Neural cell (in vitro differentiated cells): Measurements from ENCODE around the gene ARSA.

Experiments used
- CTCF ChIP-seq: fragments of 450-650 bp; IDR thresholded peaks from 2 replicates; pipeline ENCODE4 v1.5.1; 2014; ENCODE audit warnings: antibody characterized with exemption, mild to moderate bottlenecking, moderate library complexity; ENCODE audit not compliant: poor library complexity, severe bottlenecking
- EZH2 ChIP-seq: fragments of 200-600, 300-800 bp; shearing (Covaris generic), sonication (generic); IDR thresholded peaks from 2 replicates; pipeline ENCODE4 v1.6.1; 2014; ENCODE audit warnings: antibody characterized with exemption, low read length, borderline replicate concordance, mild to moderate bottlenecking; ENCODE audit not compliant: insufficient read depth, poor library complexity, severe bottlenecking
- SMC3 ChIP-seq: fragments of 450-650 bp; conservative IDR thresholded peaks from 2 replicates; pipeline ENCODE4 v1.6.1; 2014; ENCODE audit warnings: antibody characterized with exemption, mild to moderate bottlenecking, moderate library complexity; ENCODE audit not compliant: poor library complexity

GRCh38 chr22:50576806-50577696 lies 50.9 kb downstream of the ARSA start:
- TF ChIP-seq CTCF (no peak), SMC3 (no peak), EZH2 (no peak)
